Neuronal stem cell (in vitro differentiated cells): Measurements from ENCODE around the gene LYVE1.
A peak's percentile ranks its signal among the peaks of the same experiment; 100 is the strongest.

Source experiments
- DNase-seq: peaks from one replicate; pipeline ENCODE4 v3.0.0-alpha.2; 2013; ENCODE audit warnings: low spot score
- H2AFZ ChIP-seq: one replicate; pipeline ENCODE4 v1.6.1; 2013; ENCODE audit warnings: mild to moderate bottlenecking, low read length, inconsistent platforms
- H2AK5ac ChIP-seq: 2 replicates; pipeline ENCODE4 v1.6.1; 2013; ENCODE audit warnings: low read depth, mild to moderate bottlenecking, inconsistent platforms, low read length, moderate library complexity, mixed read lengths
- H2BK120ac ChIP-seq: 2 replicates; pipeline ENCODE4 v1.6.1; 2013; ENCODE audit warnings: low read depth, mild to moderate bottlenecking, inconsistent platforms, low read length, moderate library complexity, mixed read lengths
- H2BK12ac ChIP-seq: one replicate; pipeline ENCODE4 v1.6.1; 2013; ENCODE audit warnings: low read length, inconsistent platforms
- H2BK15ac ChIP-seq: 2 replicates; pipeline ENCODE4 v1.6.1; 2013; ENCODE audit warnings: mild to moderate bottlenecking, low read length, inconsistent platforms, mixed read lengths
- H2BK5ac ChIP-seq: one replicate; pipeline ENCODE4 v1.6.1; 2013; ENCODE audit warnings: inconsistent platforms, mild to moderate bottlenecking, low read length, moderate library complexity
- H3K14ac ChIP-seq: one replicate; pipeline ENCODE4 v1.6.1; 2013; ENCODE audit warnings: low read length, inconsistent platforms
- H3K18ac ChIP-seq: 2 replicates; pipeline ENCODE4 v1.6.1; 2013; ENCODE audit warnings: low read length, inconsistent platforms
- H3K23ac ChIP-seq: 2 replicates; pipeline ENCODE4 v1.6.1; 2013; ENCODE audit warnings: low read depth, mild to moderate bottlenecking, mixed read lengths, low read length, inconsistent platforms; ENCODE audit not compliant: poor library complexity
- H3K27ac ChIP-seq: replicated peaks from 3 replicates; pipeline ENCODE4 v1.5.1; 2013; ENCODE audit warnings: low read length, inconsistent platforms
- H3K27me3 ChIP-seq, 3 experiments: 2 replicates each; pipeline ENCODE4 v1.6.1; 2013; ENCODE audit warnings: low read length in 3 of 3, mild to moderate bottlenecking in 2 of 3, inconsistent platforms in 1 of 3, low read depth in 1 of 3, mixed read lengths in 1 of 3, moderate library complexity in 1 of 3; ENCODE audit not compliant: control insufficient read depth in 3 of 3, insufficient read depth in 3 of 3
- H3K36me3 ChIP-seq, 2 donors: replicated peaks in 1 of 2; 2 replicates each; pipeline ENCODE4 v1.6.1; 2013; ENCODE audit warnings: low read length in 2 of 2; ENCODE audit not compliant: control insufficient read depth in 2 of 2, insufficient read depth in 2 of 2
- H3K4ac ChIP-seq: 2 replicates; pipeline ENCODE4 v1.6.1; 2013; ENCODE audit warnings: inconsistent platforms, mild to moderate bottlenecking, low read length, moderate library complexity
- H3K4me1 ChIP-seq, 2 donors: 1 replicate in 1 of 2; 2 replicates in 1 of 2; pipeline ENCODE4 v1.6.1; 2013; ENCODE audit warnings: low read length in 2 of 2, low read depth in 1 of 2; ENCODE audit not compliant: control insufficient read depth in 2 of 2, insufficient read depth in 1 of 2
- H3K4me2 ChIP-seq: one replicate; pipeline ENCODE4 v1.6.1; 2013; ENCODE audit warnings: mild to moderate bottlenecking, low read length, inconsistent platforms; ENCODE audit not compliant: insufficient read depth, poor library complexity, severe bottlenecking
- H3K4me3 ChIP-seq, 2 donors: 2 replicates each; pipeline ENCODE4 v1.5.1; 2013; ENCODE audit warnings: low read length in 2 of 2, mild to moderate bottlenecking in 2 of 2, inconsistent platforms in 1 of 2, moderate library complexity in 1 of 2
- H3K79me1 ChIP-seq: one replicate; pipeline ENCODE4 v1.6.1; 2013; ENCODE audit warnings: low read depth, mild to moderate bottlenecking, inconsistent platforms, low read length, moderate library complexity
- H3K9ac ChIP-seq: one replicate; pipeline ENCODE4 v1.6.1; 2013; ENCODE audit warnings: mild to moderate bottlenecking, low read depth, low read length, inconsistent platforms; ENCODE audit not compliant: poor library complexity
- H3K9me3 ChIP-seq, 2 donors: replicated peaks in 1 of 2; 2 replicates each; pipeline versions ENCODE3 to v1.6.1; 2013; ENCODE audit warnings: low read length in 2 of 2, mild to moderate bottlenecking in 2 of 2, inconsistent platforms in 1 of 2, low read depth in 1 of 2, mixed read lengths in 1 of 2, moderate library complexity in 1 of 2; ENCODE audit not compliant: control insufficient read depth in 2 of 2, insufficient read depth in 1 of 2
- H4K8ac ChIP-seq: one replicate; pipeline ENCODE4 v1.6.1; 2013; ENCODE audit warnings: low read depth, mild to moderate bottlenecking, inconsistent platforms, low read length, moderate library complexity
- H4K91ac ChIP-seq: one replicate; pipeline ENCODE4 v1.6.1; 2013; ENCODE audit warnings: low read length, low read depth, mild to moderate bottlenecking, inconsistent platforms; ENCODE audit not compliant: poor library complexity
- WGBS, 2 donors: extraction: QIAGEN DNeasy Blood & Tissue Kit; methylation state at CpG; one replicate each; pipeline ENCODE4 v1.1.7; 2013; ENCODE audit warnings: missing lambda C conversion rate in 2 of 2, mixed read lengths in 1 of 2; ENCODE audit not compliant: insufficient read length in 2 of 2, insufficient replicate concordance in 1 of 2; ENCODE audit errors: extremely low coverage in 2 of 2; 5-methylcytosine and 5-hydroxymethylcytosine counted together

The LYVE1 gene

DNA sequence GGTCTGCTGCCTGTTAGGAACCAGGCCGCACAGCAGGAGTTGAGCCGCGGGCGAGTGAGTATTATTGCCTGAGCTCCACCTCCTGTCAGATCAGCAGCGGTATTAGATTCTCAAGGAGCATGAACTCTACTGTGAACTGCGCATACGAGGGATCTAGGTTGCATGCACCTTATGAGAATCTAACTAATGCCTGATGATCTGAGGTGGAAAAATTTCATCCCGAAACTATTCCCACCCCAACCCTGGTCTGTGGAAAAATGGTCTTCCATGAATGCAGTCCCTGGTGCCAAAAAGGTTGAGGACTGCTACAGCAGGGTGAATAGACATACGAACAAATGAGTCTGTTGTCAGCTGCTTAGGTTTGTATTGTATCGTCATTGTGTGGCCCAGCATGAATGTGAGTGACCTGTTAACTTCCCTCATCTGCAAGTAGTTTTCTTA lies 57.3 kb downstream of the LYVE1 start:
- no peaks in the 10 kb centered on the region for H3K79me1 ChIP-seq
- no peak overlapping the region for H3K14ac ChIP-seq
- H3K27ac ChIP-seq, result peak overlapping the region; percentile 21
- peaks cover 2 to 14% of the 10 kb centered on the region in 2 donors for H3K4me1 ChIP-seq
- peak; percentile 61 for DNase-seq
- no peak overlapping the region for H2AK5ac ChIP-seq
- H3K23ac ChIP-seq, result no peak overlapping the region
- H3K4ac ChIP-seq, result no peak overlapping the region
- H2BK12ac ChIP-seq, result no peak overlapping the region
- no peak overlapping the region for H3K4me3 ChIP-seq
- no peak overlapping the region for H4K8ac ChIP-seq
- H3K4me2 ChIP-seq, result peak overlapping the region; percentile 46
- H2AFZ ChIP-seq, result no peak overlapping the region
- H3K18ac ChIP-seq, result no peak overlapping the region
- H2BK5ac ChIP-seq, result no peak overlapping the region
- H2BK120ac ChIP-seq, result no peak overlapping the region
- WGBS, 2 donors, result no CpG with 5 or more reads among the region's 10 CpGs
- H2BK15ac ChIP-seq, result no peak overlapping the region
- no peak overlapping the region for H3K9ac ChIP-seq
- H3K9me3 ChIP-seq, result no peaks in the 10 kb centered on the region
- H3K27me3 ChIP-seq, result no peaks in the 10 kb centered on the region
- H4K91ac ChIP-seq, result no peak overlapping the region
- H3K36me3 ChIP-seq, result no peaks in the 10 kb centered on the region
